NCI-H460 (cell line): ENCODE results near the gene PALD1. TPM values are rescaled to one million over a fixed set of nuclear protein-coding genes. Genes with fewer than 3 reads are reported as not detected.
"Not testable (repeated sequence)": the region's sequence is repeated elsewhere in the genome, so short reads cannot be mapped to it uniquely, and the experiment has no call there.

Source experiments
- DNase-seq: peaks from one replicate; pipeline ENCODE4 v3.0.0-alpha.2; 2016; ENCODE audit warnings: low read depth; ENCODE audit errors: extremely low read depth
- total RNA-seq: library from RNA; depleted of rRNA; stranded (reverse); fragments of >200 nt; shearing (Covaris generic); gene quantifications from 2 replicates; pipeline ENCODE4 v1.2.3, GENCODE V29; 2014

PALD1 gene
- total RNA-seq, 1 experiment from 2014 or later, result 6.6 TPM

GRCh38 chr10:70597856-70598815, 119.6 kb downstream of the PALD1 start:
- no peak for DNase-seq

- DNase-seq, result no peak
These were observed 120.3 kb downstream of the PALD1 start for GRCh38 chr10:70598857-70599295.

GRCh38 chr10:70599319-70599718, 120.8 kb downstream of the PALD1 start:
- no peak for DNase-seq

GRCh38 chr10:70599791-70600190, 121.2 kb downstream of the PALD1 start:
- DNase-seq, result no peak

- DNase-seq, result no peak
These were observed 122.2 kb downstream of the PALD1 start for GRCh38 chr10:70600512-70601395.

- DNase-seq, result no peak
These were observed 123.2 kb downstream of the PALD1 start for GRCh38 chr10:70601746-70602145.

GRCh38 chr10:70602665-70603448, 124.3 kb downstream of the PALD1 start, which contains the start of gene PRF1:
Gene PRF1 (minus strand): TSS chr10:70602741. CDS start chr10:70600902, 1,839 bp downstream.
- no peak for DNase-seq

- no peak for DNase-seq
These were observed 124.9 kb downstream of the PALD1 start for GRCh38 chr10:70603449-70603801.

- DNase-seq, result no peak
These were observed 125.5 kb downstream of the PALD1 start for GRCh38 chr10:70604106-70604505.

- no peak for DNase-seq
These were observed 126.6 kb downstream of the PALD1 start for GRCh38 chr10:70605161-70605560.

- no peak for DNase-seq
These were observed 129.4 kb downstream of the PALD1 start for GRCh38 chr10:70607936-70608335.

- DNase-seq, result no peak
These were observed 135.4 kb downstream of the PALD1 start for GRCh38 chr10:70613941-70614340.

GRCh38 chr10:70614364-70614763, 135.8 kb downstream of the PALD1 start:
- DNase-seq, result not testable (repeated sequence)

- no peak for DNase-seq
These were observed 136.6 kb downstream of the PALD1 start for GRCh38 chr10:70615211-70615610.

GRCh38 chr10:70615784-70616522, 137.4 kb downstream of the PALD1 start:
- no peak for DNase-seq

GRCh38 chr10:70616761-70617160, 138.2 kb downstream of the PALD1 start:
- DNase-seq, result no peak
